Mesenchymal stem cell (in vitro differentiated cells and primary cell): ENCODE results near the gene RTF1.

Experiments
- DNase-seq: peaks from one replicate; pipeline ENCODE4 v3.0.0-alpha.2; 2013
- H2AFZ ChIP-seq: one replicate; pipeline ENCODE4 v1.6.1; 2013; ENCODE audit warnings: low read depth, mild to moderate bottlenecking, control low read depth, inconsistent platforms, low read length, moderate library complexity
- H2AK5ac ChIP-seq: 2 replicates; pipeline ENCODE4 v1.6.1; 2013; ENCODE audit warnings: low read length, moderate library complexity, mild to moderate bottlenecking, inconsistent platforms; ENCODE audit not compliant: severe bottlenecking
- H2BK120ac ChIP-seq: one replicate; pipeline ENCODE4 v1.6.1; 2013; ENCODE audit warnings: low read depth, mild to moderate bottlenecking, inconsistent platforms, low read length, moderate library complexity
- H2BK12ac ChIP-seq, 2 experiments: one replicate each; pipeline ENCODE4 v1.6.1; 2013; ENCODE audit warnings: inconsistent platforms in 2 of 2, low read length in 2 of 2, mild to moderate bottlenecking in 2 of 2, moderate library complexity in 2 of 2, control low read depth in 1 of 2
- H2BK15ac ChIP-seq: one replicate; pipeline ENCODE4 v1.6.1; 2013; ENCODE audit warnings: mild to moderate bottlenecking, low read depth, inconsistent platforms; ENCODE audit not compliant: poor library complexity, severe bottlenecking
- H2BK5ac ChIP-seq: 2 replicates; pipeline ENCODE4 v1.6.1; 2013; ENCODE audit warnings: low read depth, mild to moderate bottlenecking, low read length, control low read depth, inconsistent platforms; ENCODE audit not compliant: poor library complexity, severe bottlenecking
- H3K14ac ChIP-seq, 2 experiments: one replicate each; pipeline ENCODE4 v1.6.1; 2013; ENCODE audit warnings: inconsistent platforms in 2 of 2, low read length in 2 of 2, control low read depth in 1 of 2, mild to moderate bottlenecking in 1 of 2, moderate library complexity in 1 of 2
- H3K18ac ChIP-seq, 2 experiments: one replicate each; pipeline ENCODE4 v1.6.1; 2013; ENCODE audit warnings: inconsistent platforms in 2 of 2, low read length in 2 of 2, control low read depth in 1 of 2, low read depth in 1 of 2, mild to moderate bottlenecking in 1 of 2
- H3K23ac ChIP-seq, 2 experiments: one replicate each; pipeline ENCODE4 v1.6.1; 2013; ENCODE audit warnings: inconsistent platforms in 2 of 2, low read length in 2 of 2, mild to moderate bottlenecking in 2 of 2, moderate library complexity in 2 of 2, control low read depth in 1 of 2
- H3K27ac ChIP-seq: 2 replicates; pipeline ENCODE4 v1.5.1; 2013; ENCODE audit warnings: mild to moderate bottlenecking, moderate library complexity, low read length, control low read depth, inconsistent platforms; ENCODE audit not compliant: poor library complexity, severe bottlenecking
- H3K27me3 ChIP-seq, 2 experiments: 2 replicates each; pipeline versions ENCODE4 v1.6.1 to v1.7.0; 2013; ENCODE audit warnings: low read length in 2 of 2, mild to moderate bottlenecking in 2 of 2, moderate library complexity in 2 of 2, control low read depth in 1 of 2, inconsistent platforms in 1 of 2; ENCODE audit not compliant: control insufficient read depth in 1 of 2, insufficient read depth in 1 of 2
- H3K36me3 ChIP-seq, 2 experiments: 2 replicates each; pipeline versions ENCODE4 v1.6.1 to v1.7.0; 2013; ENCODE audit warnings: low read length in 2 of 2, control low read depth in 1 of 2, inconsistent platforms in 1 of 2, low read depth in 1 of 2, mild to moderate bottlenecking in 1 of 2; ENCODE audit not compliant: insufficient read depth in 2 of 2, control insufficient read depth in 1 of 2
- H3K4ac ChIP-seq, 2 experiments: one replicate each; pipeline ENCODE4 v1.6.1; 2013; ENCODE audit warnings: inconsistent platforms in 2 of 2, low read length in 2 of 2, mild to moderate bottlenecking in 2 of 2, moderate library complexity in 2 of 2, control low read depth in 1 of 2, low read depth in 1 of 2
- H3K4me1 ChIP-seq: 2 replicates; pipeline ENCODE4 v1.6.1; 2013; ENCODE audit warnings: low read depth, low read length, control low read depth; ENCODE audit not compliant: control insufficient read depth, insufficient read depth
- H3K4me2 ChIP-seq: 2 replicates; pipeline ENCODE4 v1.6.1; 2013; ENCODE audit warnings: low read length, mild to moderate bottlenecking, inconsistent platforms; ENCODE audit not compliant: poor library complexity, severe bottlenecking
- H3K4me3 ChIP-seq, 2 experiments: 2 replicates each; pipeline versions ENCODE4 v1.5.1 to v1.7.0; 2013; ENCODE audit warnings: low read length in 2 of 2, mild to moderate bottlenecking in 2 of 2, control low read depth in 1 of 2, low read depth in 1 of 2; ENCODE audit not compliant: insufficient read depth in 1 of 2
- H3K79me1 ChIP-seq: replicated peaks from 2 replicates; pipeline ENCODE4 v1.6.1; 2013; ENCODE audit warnings: mild to moderate bottlenecking, control low read depth, low read length, inconsistent platforms; ENCODE audit not compliant: poor library complexity, severe bottlenecking
- H3K9ac ChIP-seq: 2 replicates; pipeline ENCODE4 v1.7.0; 2013; ENCODE audit warnings: mild to moderate bottlenecking, low read length, moderate library complexity
- H3K9me3 ChIP-seq: 2 replicates; pipeline ENCODE4 v1.7.0; 2013; ENCODE audit warnings: mild to moderate bottlenecking, low read length; ENCODE audit not compliant: control insufficient read depth
- H4K8ac ChIP-seq: one replicate; pipeline ENCODE4 v1.6.1; 2013; ENCODE audit warnings: inconsistent platforms, mild to moderate bottlenecking, low read length, moderate library complexity
- H4K91ac ChIP-seq: one replicate; pipeline ENCODE4 v1.6.1; 2013; ENCODE audit warnings: mild to moderate bottlenecking, low read length, inconsistent platforms
- WGBS: methylation state at CpG from one replicate; pipeline ENCODE4 v1.1.7; 2013; ENCODE audit warnings: mixed read lengths; 5-methylcytosine and 5-hydroxymethylcytosine counted together

RTF1 gene

GRCh38 chr15:41510728-41511127 lies 93.8 kb downstream of the RTF1 start:
- H3K18ac ChIP-seq: no peak overlapping the region
- H3K4me2 ChIP-seq: no peak overlapping the region
- H3K9ac ChIP-seq: no peak overlapping the region
- H2AFZ ChIP-seq: no peak overlapping the region
- no peak overlapping the region for H3K14ac ChIP-seq
- H3K23ac ChIP-seq: no peak overlapping the region
- no peak for DNase-seq
- H3K4ac ChIP-seq: no peak overlapping the region
- no peak overlapping the region for H2BK5ac ChIP-seq
- no peak overlapping the region for H2BK12ac ChIP-seq
- H2BK120ac ChIP-seq: no peak overlapping the region
- peaks cover 48 to 62% of the 10 kb centered on the region in 2 experiments for H3K27me3 ChIP-seq
- H4K8ac ChIP-seq: no peak overlapping the region
- H3K36me3 ChIP-seq: peaks cover 0 to 3% of the 10 kb centered on the region in 2 experiments
- no peak overlapping the region for H3K27ac ChIP-seq
- no peak overlapping the region for H2AK5ac ChIP-seq
- H3K79me1 ChIP-seq: no peaks in the 10 kb centered on the region
- H4K91ac ChIP-seq: no peak overlapping the region
- no peaks in the 10 kb centered on the region for H3K9me3 ChIP-seq
- 52% methylated on average over 7 of the region's 7 CpGs for WGBS
- no peak overlapping the region for H2BK15ac ChIP-seq
- H3K4me1 ChIP-seq: peaks cover 29% of the 10 kb centered on the region
- H3K4me3 ChIP-seq: no peak overlapping the region

- H4K91ac ChIP-seq: no peak overlapping the region
- H3K36me3 ChIP-seq: peaks cover 0 to 3% of the 10 kb centered on the region in 2 experiments
- H2BK15ac ChIP-seq: no peak overlapping the region
- no peaks in the 10 kb centered on the region for H3K79me1 ChIP-seq
- peak overlapping the region; percentile 49 for H3K4me2 ChIP-seq
- no peak overlapping the region for H3K23ac ChIP-seq
- peaks cover 43 to 56% of the 10 kb centered on the region in 2 experiments for H3K27me3 ChIP-seq
- H2AFZ ChIP-seq: no peak overlapping the region
- H2BK120ac ChIP-seq: no peak overlapping the region
- WGBS: 6% methylated on average over 54 of the region's 56 CpGs
- H2AK5ac ChIP-seq: no peak overlapping the region
- no peak for DNase-seq
- H3K14ac ChIP-seq: no peak overlapping the region
- H3K9me3 ChIP-seq: no peaks in the 10 kb centered on the region
- H3K4me1 ChIP-seq: peaks cover 29% of the 10 kb centered on the region
- no peak overlapping the region for H3K9ac ChIP-seq
- H2BK5ac ChIP-seq: no peak overlapping the region
- H3K4ac ChIP-seq: no peak overlapping the region
- no peak overlapping the region for H3K4me3 ChIP-seq
- no peak overlapping the region for H3K18ac ChIP-seq
- no peak overlapping the region for H2BK12ac ChIP-seq
- no peak overlapping the region for H3K27ac ChIP-seq
- no peak overlapping the region for H4K8ac ChIP-seq
Observed at GRCh38 chr15:41511331-41511898, 94.5 kb downstream of the RTF1 start.

- Histone ChIP-seq H3K9me3 (no peaks in the 10 kb centered on the region), H2BK5ac (no peak overlapping the region), H2AK5ac (no peak overlapping the region), H3K79me1 (no peaks in the 10 kb centered on the region), H2BK120ac (no peak overlapping the region), H3K36me3 (peaks cover 3% of the 10 kb centered on the region in 2 experiments), H3K4ac (no peak overlapping the region), H3K27me3 (peaks cover 42 to 55% of the 10 kb centered on the region in 2 experiments), H3K14ac (no peak overlapping the region), H3K23ac (no peak overlapping the region), H4K8ac (no peak overlapping the region), H4K91ac (no peak overlapping the region), H3K4me3 (no peak overlapping the region), H2BK15ac (no peak overlapping the region), H2AFZ (no peak overlapping the region), H3K9ac (no peak overlapping the region), H3K4me1 (peaks cover 29% of the 10 kb centered on the region), H3K27ac (no peak overlapping the region), H2BK12ac (no peak overlapping the region), H3K18ac (no peak overlapping the region), H3K4me2 (peak overlapping the region; percentile 49)
- WGBS: 8% methylated on average over 42 of the region's 49 CpGs
- DNase-seq: no peak
Observed at GRCh38 chr15:41511899-41512369, 95.0 kb downstream of the RTF1 start.

GRCh38 chr15:41512512-41512939 lies 95.6 kb downstream of the RTF1 start:
- Histone ChIP-seq H2BK120ac (no peak overlapping the region), H3K23ac (peak overlapping the region in 1 of 2 experiments; percentile 51), H3K4me3 (no peak overlapping the region), H3K36me3 (peaks cover 3 to 9% of the 10 kb centered on the region in 2 experiments), H3K79me1 (no peaks in the 10 kb centered on the region), H3K4me1 (peaks cover 29% of the 10 kb centered on the region), H4K91ac (no peak overlapping the region), H3K27ac (no peak overlapping the region), H3K18ac (peak overlapping the region in 1 of 2 experiments; percentile 21), H4K8ac (no peak overlapping the region), H2BK15ac (no peak overlapping the region), H3K9me3 (no peaks in the 10 kb centered on the region), H3K9ac (no peak overlapping the region), H3K4me2 (peak overlapping the region; percentile 49), H3K14ac (no peak overlapping the region), H3K4ac (no peak overlapping the region), H2BK5ac (no peak overlapping the region), H2AK5ac (no peak overlapping the region), H3K27me3 (peaks cover 37 to 49% of the 10 kb centered on the region in 2 experiments), H2BK12ac (no peak overlapping the region), H2AFZ (no peak overlapping the region)
- no peak for DNase-seq
- 32% methylated on average over 31 of the region's 33 CpGs for WGBS
